ENCODE results near the gene PCARE.

Gene PCARE

GRCh38 chr2:29063646-29064345 is 10.5 kb downstream of the PCARE start:
- DNase-seq (ENCODE audit: low read depth in 2 of 2) = no peak

DNA sequence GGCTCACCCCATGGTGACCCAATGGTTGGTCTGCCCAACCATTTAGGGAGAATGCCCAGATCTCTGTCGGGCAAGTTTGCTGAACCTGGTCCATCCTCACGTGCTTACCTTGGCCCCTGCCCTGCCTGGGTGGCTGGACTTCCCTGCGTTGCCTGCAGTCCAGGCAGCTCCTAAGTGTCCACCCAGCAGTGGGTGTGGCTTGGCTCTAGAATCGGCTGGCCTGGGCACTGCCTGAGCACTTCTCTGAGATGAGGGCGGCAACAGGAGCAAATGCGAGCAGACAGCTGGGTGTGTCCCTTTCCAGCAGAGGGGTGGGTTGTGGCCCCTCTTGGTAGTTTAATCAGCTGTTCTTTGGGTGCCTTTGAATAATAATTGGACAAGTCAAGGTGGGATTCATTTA is 11.3 kb downstream of the PCARE start:
- DNase-seq (ENCODE audit: low read depth in 2 of 2) = no peak

DNA sequence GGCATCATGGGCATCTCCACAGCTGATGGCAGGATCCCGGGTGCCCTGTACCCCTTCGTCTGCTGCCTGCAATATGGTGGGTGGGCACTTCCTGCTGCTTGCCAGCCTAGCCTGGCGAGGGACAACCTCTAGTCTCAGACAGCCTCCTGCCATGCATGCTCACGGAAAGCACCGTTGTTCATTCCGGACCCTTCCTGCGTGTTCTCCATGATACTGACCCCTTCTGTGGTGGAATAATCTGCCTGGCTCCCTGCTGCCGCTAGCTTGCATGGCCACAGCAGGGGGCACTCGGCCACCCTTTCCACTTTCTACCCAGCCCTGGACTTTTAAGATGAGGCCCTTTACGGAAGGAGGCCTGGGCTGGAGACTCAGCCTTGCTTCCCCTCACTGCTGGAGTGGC is 12.0 kb downstream of the PCARE start:
- no peak for DNase-seq (ENCODE audit: low read depth in 2 of 2)

DNA sequence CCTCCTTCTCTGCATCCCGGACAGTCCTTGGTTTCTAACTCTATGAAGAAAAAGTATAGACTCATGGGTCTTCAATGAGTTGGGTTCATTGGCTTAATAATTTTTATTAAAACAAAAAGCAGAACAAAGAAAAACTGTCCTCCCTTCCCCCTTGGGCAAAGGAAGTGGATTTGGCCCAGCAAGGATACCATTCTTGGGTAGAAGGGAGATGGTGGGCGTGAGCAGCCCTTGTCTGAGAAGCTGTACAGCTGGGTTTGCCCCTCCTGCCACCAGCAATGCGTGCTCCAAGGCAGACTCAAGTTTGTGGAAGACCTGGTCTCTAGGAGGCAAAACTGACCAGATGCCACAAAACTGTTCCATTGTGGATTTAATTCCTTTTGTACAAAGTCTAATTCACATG is 12.7 kb downstream of the PCARE start:
- DNase-seq (ENCODE audit: low read depth in 2 of 2) = no peak

GRCh38 chr2:29061176-29061575 is 13.1 kb downstream of the PCARE start:
- DNase-seq (ENCODE audit: low read depth in 2 of 2) = no peak

DNA sequence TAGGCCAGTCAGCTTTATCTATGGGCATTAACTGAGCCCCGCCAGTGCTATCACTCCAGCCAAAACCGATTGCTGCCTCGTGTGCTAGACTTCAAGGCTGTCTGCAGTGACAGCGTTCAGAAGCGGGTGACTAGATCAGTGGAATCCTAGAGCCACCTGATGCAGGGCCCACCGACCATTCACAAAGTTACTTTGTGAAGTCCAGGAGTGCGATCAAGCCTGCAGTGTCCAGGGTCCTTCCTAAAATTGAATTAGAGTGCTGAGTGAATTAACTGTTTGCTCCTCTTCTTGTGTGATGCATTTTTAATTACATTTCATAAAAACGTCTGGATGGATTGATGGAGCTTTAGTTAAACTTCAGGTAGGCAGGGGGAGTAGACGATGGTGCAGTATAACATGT is 13.9 kb downstream of the PCARE start:
- no peak for DNase-seq (ENCODE audit: low read depth in 2 of 2)

DNA sequence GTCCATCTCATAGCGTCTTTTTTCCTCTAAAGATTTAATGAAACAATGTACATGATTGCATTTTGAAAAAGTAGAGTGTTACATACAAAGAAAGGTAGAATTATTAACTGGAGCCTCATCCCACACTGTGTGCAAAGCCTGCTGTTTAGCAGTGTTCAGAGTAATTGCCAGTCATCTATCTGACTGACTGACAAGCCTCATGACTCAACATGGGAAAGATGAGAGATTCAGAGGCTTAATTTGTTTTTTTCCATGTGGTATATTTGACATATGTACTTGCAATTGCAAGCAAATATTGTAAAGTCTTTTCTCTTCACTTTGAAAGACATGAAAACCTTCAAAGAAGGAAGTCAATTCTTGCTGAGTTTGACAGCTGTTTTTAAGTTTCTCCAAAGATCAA is 14.7 kb downstream of the PCARE start:
- no peak for DNase-seq (ENCODE audit: low read depth in 2 of 2)

GRCh38 chr2:29057006-29057405 is 17.3 kb downstream of the PCARE start:
- no peak for DNase-seq (ENCODE audit: low read depth in 2 of 2)

GRCh38 chr2:29056452-29056851 is 17.9 kb downstream of the PCARE start:
- no peak for DNase-seq (ENCODE audit: low read depth in 2 of 2)

DNA sequence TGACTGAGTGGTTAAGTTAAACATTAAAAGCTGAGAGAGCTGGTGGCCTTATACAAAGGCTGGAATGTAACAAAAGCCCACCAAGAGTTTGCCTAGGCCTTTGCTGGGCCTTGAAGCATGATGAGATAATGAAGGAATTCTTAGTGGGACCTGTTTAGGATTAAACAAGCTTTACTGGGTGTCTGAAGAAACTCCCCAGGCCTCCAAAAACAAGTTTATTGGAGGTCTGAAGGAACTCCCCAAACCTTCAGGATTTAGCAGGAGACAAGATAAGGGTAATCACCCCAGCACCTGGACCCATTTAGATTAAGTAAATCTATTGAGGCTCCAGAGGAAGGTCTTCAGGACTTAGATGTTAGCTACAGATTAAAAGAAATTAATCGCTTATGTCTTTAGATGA is 18.7 kb downstream of the PCARE start:
- DNase-seq (ENCODE audit: low read depth in 2 of 2) = no peak

GRCh38 chr2:29054430-29054829 is 19.9 kb downstream of the PCARE start:
- no peak for DNase-seq (ENCODE audit: low read depth in 2 of 2)

DNA sequence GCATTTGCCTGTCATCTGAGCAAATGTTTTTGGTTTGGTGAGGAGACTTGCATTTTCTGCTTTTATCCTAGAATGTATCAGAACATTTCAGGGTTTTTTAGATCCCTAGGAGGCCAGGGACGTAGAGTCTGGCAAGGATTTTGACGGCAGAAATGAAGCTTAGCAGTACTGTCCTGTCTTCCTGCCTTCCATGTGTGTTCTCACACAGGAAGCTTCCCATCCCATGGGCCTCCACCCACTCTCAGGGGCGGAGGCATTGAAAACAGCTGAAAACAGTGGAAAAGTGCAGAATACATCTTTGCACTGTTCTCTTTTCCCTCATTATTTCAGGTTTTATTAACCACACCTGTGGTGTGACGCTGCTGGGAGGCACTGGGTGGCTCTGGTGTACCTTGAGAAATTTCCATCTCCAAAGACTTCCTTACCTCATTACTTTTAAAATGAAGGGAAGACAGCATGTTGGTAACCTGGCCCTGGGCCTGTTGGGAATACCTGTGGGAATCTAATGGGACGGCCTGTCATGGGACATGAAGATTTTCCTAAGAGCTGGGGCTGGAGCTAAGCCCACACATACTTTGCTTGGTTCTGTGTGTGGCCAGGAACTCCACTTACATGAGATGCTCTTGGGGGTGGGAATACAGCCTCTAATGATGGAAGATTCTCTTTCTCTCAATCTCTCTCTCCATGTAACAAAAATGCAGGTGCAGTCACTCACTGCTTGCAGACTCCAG is 20.5 kb downstream of the PCARE start:
- DNase-seq (ENCODE audit: low read depth in 2 of 2) = no peak

GRCh38 chr2:29053223-29053622 is 21.1 kb downstream of the PCARE start:
- no peak for DNase-seq (ENCODE audit: low read depth in 2 of 2)

- no peak for DNase-seq (ENCODE audit: low read depth in 2 of 2)
Measured at GRCh38 chr2:29052807-29053206, 21.5 kb downstream of the PCARE start.

GRCh38 chr2:29051730-29052129 is 22.6 kb downstream of the PCARE start:
- DNase-seq (ENCODE audit: low read depth in 2 of 2) = no peak

DNA sequence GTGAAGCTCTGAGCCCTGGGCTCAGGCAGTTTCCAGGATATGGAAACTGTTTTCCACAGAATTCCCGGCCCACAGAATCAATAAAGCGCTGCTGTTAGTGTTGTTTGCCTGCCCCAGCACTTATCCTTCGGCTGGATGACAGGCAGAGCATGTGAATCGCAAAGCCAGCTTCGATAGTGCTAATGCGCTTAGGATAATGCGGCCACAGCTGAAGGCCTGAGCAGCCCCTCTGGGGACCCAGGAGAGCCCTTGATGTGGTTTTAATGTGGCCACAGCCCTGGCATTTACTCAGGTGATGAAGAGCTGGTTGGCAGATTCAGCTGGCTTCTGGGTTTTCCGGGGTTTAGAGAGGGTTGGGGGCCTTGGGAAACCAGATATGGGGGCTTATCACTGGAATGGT is 23.7 kb downstream of the PCARE start:
- no peak for DNase-seq (ENCODE audit: low read depth in 2 of 2)

GRCh38 chr2:29047083-29047845 is 27.1 kb downstream of the PCARE start:
- no peak for DNase-seq (ENCODE audit: low read depth in 2 of 2)

DNA sequence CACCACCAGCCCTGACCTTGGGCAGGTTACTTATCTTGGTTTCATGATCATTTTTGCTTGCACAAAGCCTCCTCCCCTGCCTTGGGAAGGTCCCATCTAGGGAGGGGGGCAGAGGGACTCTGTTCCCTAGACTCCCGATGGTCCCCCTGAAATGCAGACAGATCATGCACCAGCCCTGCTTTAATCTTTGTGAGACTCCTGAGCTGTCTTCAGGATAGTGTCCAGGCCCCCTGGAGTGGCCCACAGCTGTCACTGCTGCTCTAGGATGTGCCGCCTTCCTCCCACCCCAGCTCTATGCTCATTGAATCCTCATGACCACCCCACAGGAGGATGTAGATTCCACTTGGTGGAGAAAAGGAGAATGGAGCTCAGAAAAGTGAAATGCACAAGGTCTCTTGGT is 28.0 kb downstream of the PCARE start:
- no peak for DNase-seq (ENCODE audit: low read depth in 2 of 2)

DNA sequence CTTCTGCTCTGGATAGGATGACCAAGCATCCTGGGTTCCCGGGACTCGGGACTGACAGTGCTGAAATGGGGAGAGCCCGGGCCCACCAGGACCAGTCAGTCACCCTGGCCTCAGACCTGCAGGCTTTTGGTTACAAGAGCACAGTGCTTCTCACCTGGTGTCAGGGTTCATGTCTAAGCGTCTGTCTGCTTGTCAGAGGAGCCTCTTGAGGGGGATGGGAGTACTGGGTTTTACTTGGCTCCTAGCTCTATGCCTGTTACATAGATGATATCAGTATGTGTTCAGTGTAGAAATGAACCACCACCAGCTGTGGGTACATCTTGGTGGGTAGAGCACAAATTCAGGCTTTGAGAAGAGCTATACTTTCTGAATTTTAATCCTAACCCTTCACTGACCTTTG is 29.9 kb downstream of the PCARE start:
- DNase-seq (ENCODE audit: low read depth in 2 of 2) = no peak

DNA sequence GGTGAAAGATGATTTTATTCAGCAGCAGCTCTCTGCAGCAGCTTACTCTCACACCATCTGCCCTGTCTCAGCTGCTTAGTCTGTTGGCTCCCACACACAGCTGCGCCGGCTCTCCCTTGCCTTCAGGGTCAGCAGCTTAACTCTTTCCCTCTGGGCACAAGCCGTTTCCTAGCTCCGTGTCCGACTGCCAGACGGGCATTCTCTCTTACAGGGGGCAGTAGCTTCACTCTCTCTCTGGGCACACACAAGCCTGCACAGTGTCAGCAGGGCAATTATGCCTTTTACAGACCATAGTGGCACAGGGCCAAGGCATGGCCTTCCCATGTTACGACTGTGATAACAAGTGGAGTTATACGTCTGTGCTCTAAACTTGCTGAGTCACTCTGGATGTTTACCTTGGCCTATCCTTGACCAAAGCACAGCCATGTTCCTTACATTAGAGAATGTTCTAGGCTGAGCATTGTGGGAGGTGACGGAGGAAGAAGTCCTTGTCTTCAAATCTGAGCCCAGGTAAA is 31.7 kb downstream of the PCARE start:
- no peak for DNase-seq (ENCODE audit: low read depth in 2 of 2)

DNA sequence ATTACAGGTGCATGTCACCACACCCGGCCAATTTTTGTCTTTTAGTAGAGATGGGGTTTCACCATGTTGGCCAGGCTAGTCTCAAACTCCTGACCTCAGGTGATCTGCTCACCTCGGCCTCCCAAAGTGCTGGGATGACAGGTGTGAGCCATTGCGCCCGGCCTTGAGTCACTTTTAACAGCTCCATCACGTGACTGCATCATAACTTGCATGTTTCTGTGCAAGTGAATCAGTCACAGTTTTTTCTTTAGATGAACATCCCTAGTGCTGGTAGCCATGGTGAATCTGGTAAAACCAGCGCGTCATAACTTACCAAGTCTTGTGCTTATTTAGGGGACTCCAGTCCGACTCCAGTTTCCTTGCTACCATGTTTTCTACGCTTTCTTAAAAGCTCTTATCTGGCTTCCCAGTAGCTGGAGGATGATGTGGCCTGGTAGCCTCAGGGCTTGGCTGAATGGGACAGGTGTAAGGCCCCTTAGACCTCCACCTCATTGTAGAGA is 33.1 kb downstream of the PCARE start:
- no peak for DNase-seq (ENCODE audit: low read depth in 2 of 2)

DNA sequence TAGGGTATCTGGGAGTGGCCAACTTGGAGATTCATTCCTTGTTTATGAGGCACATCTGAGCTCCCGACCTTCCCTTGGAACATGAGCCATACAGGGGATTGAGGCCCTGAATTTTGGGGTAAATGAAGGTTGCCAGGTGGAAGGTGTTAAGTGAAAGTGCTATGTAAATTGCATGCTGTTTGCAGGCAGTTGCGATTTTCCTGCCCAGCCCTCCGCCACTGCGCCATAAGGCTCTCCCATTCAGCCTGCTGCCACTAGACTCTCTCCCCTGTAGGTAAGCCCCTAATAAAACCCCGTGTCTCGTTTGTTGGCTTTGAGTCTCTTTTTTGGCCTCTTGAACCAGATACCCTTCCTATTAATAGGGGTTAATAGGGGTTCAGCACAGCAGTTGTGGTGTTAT is 33.8 kb downstream of the PCARE start:
- no peak for DNase-seq (ENCODE audit: low read depth in 2 of 2)

All from stimulated activated CD4-positive, alpha-beta T cell treated with anti-CD3 and anti-CD28 coated beads, Interleukin-4, amount 100 ng/mL, for 48 hours (primary cell).